HepG2 (cell line): Measurements from ENCODE around the gene MAP3K8. TPM values are rescaled to one million over a fixed set of nuclear protein-coding genes. Genes with fewer than 3 reads are reported as not detected.

Experiments used
- AGO1 ChIP-seq: fragments of 200-400 bp; formaldehyde crosslinking; IDR thresholded peaks from 2 replicates; pipeline ENCODE4 v1.6.1; 2017; ENCODE audit warnings: mild to moderate bottlenecking, low read depth, low read length, moderate library complexity; ENCODE audit not compliant: poor library complexity, severe bottlenecking
- AKAP8 ChIP-seq: sonication (generic); formaldehyde crosslinking; IDR thresholded peaks from 2 replicates; pipeline ENCODE4 v1.5.1; 2020; ENCODE audit warnings: mild to moderate bottlenecking, missing genetic modification reagents
- E2F2 ChIP-seq: sonication (generic); formaldehyde crosslinking; IDR thresholded peaks from 2 replicates; pipeline ENCODE4 v1.4.0; 2020; ENCODE audit warnings: missing genetic modification reagents, borderline replicate concordance
- GLI4 ChIP-seq: sonication (generic); formaldehyde crosslinking; IDR thresholded peaks from 2 replicates; pipeline ENCODE4 v1.5.1; 2020; ENCODE audit warnings: missing genetic modification reagents, mild to moderate bottlenecking, moderate library complexity, borderline replicate concordance
- MAFG ChIP-seq: sonication (generic); formaldehyde crosslinking; IDR thresholded peaks from 2 replicates; pipeline ENCODE4 v1.5.1; 2020; ENCODE audit warnings: mild to moderate bottlenecking, missing genetic modification reagents
- NR2F2 ChIP-seq: IDR thresholded peaks from 2 replicates; pipeline ENCODE4 v1.6.1; 2012; ENCODE audit warnings: low read depth, inconsistent platforms, borderline replicate concordance
- RBAK ChIP-seq: sonication (generic); formaldehyde crosslinking; IDR thresholded peaks from 2 replicates; pipeline ENCODE4 v1.5.1; 2020; ENCODE audit warnings: mild to moderate bottlenecking, missing genetic modification reagents
- SNAI1 ChIP-seq: sonication (generic); formaldehyde crosslinking; IDR thresholded peaks from 2 replicates; pipeline ENCODE4 v1.5.0; 2020; ENCODE audit warnings: mild to moderate bottlenecking, missing genetic modification reagents, borderline replicate concordance
- TCF7 ChIP-seq: sonication (generic); IDR thresholded peaks from 2 replicates; pipeline ENCODE4 v1.6.1; 2016; ENCODE audit warnings: antibody characterized with exemption, low read depth
- ZBTB8A ChIP-seq: sonication (generic); formaldehyde crosslinking; IDR thresholded peaks from 2 replicates; pipeline ENCODE4 v1.4.0; 2020; ENCODE audit warnings: mild to moderate bottlenecking, low read depth, missing genetic modification reagents, borderline replicate concordance
- ZNF510 ChIP-seq: sonication (generic); formaldehyde crosslinking; IDR thresholded peaks from 2 replicates; pipeline ENCODE4 v1.4.0; 2020; ENCODE audit warnings: low read depth, mild to moderate bottlenecking, missing genetic modification reagents
- ZNF512 ChIP-seq: sonication (generic); formaldehyde crosslinking; IDR thresholded peaks from 2 replicates; pipeline ENCODE4 v1.4.0; 2020; ENCODE audit warnings: mild to moderate bottlenecking, missing genetic modification reagents
- ZNF672 ChIP-seq: sonication (generic); formaldehyde crosslinking; IDR thresholded peaks from 2 replicates; pipeline ENCODE4 v1.8.1; 2022; ENCODE audit warnings: missing genetic modification reagents
- polyA plus RNA-seq, 8 experiments: library from polyadenylated mRNA; depleted of rRNA in 3 of 8; stranded (reverse) in 7 of 8; unstranded in 1 of 8; fragments of >200 nt; fragmentation: Illumina TruSeq in 4 of 8; extraction: Trizol in 4 of 8; gene quantifications; 2 replicates each; pipeline versions ENCODE4 v1.2.1 to v1.2.3, GENCODE V29; 2011 to 2016; ENCODE audit warnings: low read depth in 4 of 8, missing spikeins in 1 of 8, mixed read lengths in 1 of 8; ENCODE audit not compliant: insufficient read depth in 1 of 8
- total RNA-seq, 5 experiments: library from RNA; depleted of rRNA; stranded (reverse); fragments of >200 nt; fragmentation: Illumina TruSeq; extraction: Trizol; gene quantifications; 2 replicates each; pipeline ENCODE4 v1.2.3, GENCODE V29; 2016; ENCODE audit warnings: low read depth in 1 of 5
- TF ChIP-seq, protein P1 (sequence below): sonication (generic); formaldehyde crosslinking; IDR thresholded peaks from 2 replicates; pipeline ENCODE4 v1.8.1; 2023; ENCODE audit warnings: mild to moderate bottlenecking, moderate library complexity, missing genetic modification reagents
- TF ChIP-seq, protein P2 (sequence below): sonication (generic); formaldehyde crosslinking; IDR thresholded peaks from 2 replicates; pipeline ENCODE4 v1.8.1; 2023; ENCODE audit warnings: mild to moderate bottlenecking, missing genetic modification reagents

The MAP3K8 gene
- total and polyA plus RNA-seq, 2 of the 13 experiments (the other 11 are each of a cell fraction or from before 2014, with no cell fraction given): 19.3 to 37.9 TPM

DNA sequence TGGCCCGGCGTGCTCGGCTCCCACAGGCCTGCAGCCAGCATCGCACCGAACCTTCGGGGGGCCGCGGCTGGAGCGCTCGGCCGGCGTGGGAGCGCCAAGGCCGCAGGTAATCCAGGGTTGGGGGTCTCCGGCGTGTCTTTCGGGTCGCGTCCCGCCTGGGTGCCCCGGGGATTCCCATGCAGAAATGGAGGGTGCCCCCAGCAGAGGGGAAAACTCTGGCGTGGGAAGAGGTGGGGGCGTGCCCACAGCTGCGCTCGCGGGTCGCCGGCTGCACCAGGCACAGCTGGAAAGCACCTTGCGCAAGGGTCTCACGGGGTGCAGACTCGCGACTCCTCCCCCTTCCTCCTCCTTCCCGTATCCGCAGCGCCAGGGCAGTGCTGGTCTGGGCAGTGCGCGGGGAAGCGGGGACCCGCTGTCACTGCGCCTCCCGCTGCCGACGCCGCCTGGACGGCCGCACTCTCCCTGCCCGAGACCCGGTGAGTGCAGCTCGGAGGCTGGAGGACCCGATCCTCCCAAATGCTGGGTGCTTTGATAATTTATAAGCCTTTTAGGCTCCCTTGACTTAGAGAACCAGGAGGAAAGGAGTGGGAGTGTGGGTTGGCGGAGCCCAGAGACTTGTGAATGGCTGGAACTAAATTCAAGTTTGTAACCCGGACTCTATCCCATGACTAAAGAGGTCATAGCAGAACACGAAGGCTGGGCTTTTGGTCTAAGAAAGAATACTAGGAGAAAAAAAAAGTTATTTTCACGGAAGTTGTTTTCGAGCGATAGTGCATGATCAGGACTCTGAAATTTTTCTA lies 489 bp downstream of the MAP3K8 start (continued):
- TF ChIP-seq ZNF512 (CRISPR knock-in tag) (0 out of 2 replicates have a peak, but pooled peaks have one; percentile 30), MAFG (CRISPR knock-in tag) (no peak), ZNF672 (CRISPR knock-in tag) (0 out of 2 replicates have a peak, but pooled peaks have one; percentile 28), NR2F2 (no peak), ZBTB8A (CRISPR knock-in tag) (no peak), AGO1 (peak; percentile 60), TCF7 (no peak; the same call in 1 of the 2 replicates), GLI4 (CRISPR knock-in tag) (peak; percentile 85; the same call in 1 of the 2 replicates), RBAK (CRISPR knock-in tag) (no peak), SNAI1 (CRISPR knock-in tag) (no peak), ZNF510 (CRISPR knock-in tag) (0 out of 2 replicates have a peak, but pooled peaks have one; percentile 38), E2F2 (CRISPR knock-in tag) (no peak), AKAP8 (CRISPR knock-in tag) (peak; percentile 61; the same call in 1 of the 2 replicates)
- TF ChIP-seq, protein P1, sequence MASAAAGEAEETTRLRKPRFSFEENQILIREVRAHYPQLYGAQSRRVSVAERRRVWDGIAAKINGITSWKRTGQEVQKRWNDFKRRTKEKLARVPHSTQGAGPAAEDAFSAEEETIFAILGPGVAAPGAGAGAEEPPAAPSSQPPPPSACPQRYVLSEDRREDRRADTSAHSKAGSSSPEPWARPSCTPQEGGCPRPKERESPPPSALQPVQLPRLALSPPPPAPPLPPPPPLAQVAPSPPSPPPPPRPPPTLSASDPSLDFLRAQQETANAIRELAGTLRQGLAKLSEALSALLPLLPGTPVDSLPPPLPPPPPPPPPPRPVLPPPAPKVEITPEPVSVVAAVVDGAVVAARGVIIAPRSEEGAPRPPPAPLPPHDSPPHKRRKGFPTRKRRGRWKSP (CRISPR knock-in tag): peak; percentile 97
- TF ChIP-seq, protein P2, sequence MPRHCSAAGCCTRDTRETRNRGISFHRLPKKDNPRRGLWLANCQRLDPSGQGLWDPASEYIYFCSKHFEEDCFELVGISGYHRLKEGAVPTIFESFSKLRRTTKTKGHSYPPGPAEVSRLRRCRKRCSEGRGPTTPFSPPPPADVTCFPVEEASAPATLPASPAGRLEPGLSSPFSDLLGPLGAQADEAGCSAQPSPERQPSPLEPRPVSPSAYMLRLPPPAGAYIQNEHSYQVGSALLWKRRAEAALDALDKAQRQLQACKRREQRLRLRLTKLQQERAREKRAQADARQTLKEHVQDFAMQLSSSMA (CRISPR knock-in tag): no peak
